ENCODE data around the gene TWF2.
A peak's percentile ranks its signal among the peaks of the same experiment; 100 is the strongest.

The TWF2 gene

DNA sequence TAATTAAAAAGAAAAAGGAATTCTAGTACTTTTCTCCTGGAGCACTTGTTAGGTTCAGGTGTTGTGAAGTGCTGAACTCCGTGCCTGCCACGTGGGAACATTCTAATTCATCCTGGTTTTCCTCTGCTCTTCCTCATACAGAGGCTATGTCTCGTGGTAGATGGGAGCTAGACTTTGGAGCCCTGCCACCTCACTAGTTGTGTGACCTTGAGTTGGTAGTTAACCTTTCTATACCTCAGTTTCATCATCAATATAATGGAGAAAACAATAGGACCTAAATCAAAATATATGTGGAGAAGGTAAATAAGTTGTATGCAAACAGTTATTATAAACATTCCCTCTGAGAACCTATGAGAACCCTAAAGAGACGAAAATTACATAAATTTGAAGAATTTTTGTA lies 30.4 kb downstream of the TWF2 start:
- no peaks in the 10 kb centered on the region for H3K27me3 ChIP-seq (ENCODE audit: insufficient read depth, low read depth)
- H4K20me1 ChIP-seq (ENCODE audit: insufficient read depth), result no peaks in the 10 kb centered on the region
- peaks cover 26% of the 10 kb centered on the region for H3K4me1 ChIP-seq (ENCODE audit: low read depth, poor library complexity, severe bottlenecking)
- H3K4me2 ChIP-seq, result no peak overlapping the region
- no peak overlapping the region for H3K27ac ChIP-seq
- H2AFZ ChIP-seq (ENCODE audit: low read depth), result no peak overlapping the region
- H3K79me2 ChIP-seq (ENCODE audit: insufficient read depth, low read depth), result no peaks in the 10 kb centered on the region
- H3K9ac ChIP-seq, result no peak overlapping the region
- no peak overlapping the region for H3K4me3 ChIP-seq (IDR thresholded peaks at IDR 0.05; ENCODE audit: insufficient read depth, low read depth, low read length)
- TF ChIP-seq CTCF (conservative IDR thresholded peaks at IDR 0.05; ENCODE audit: low read depth, low read length), result no peak
- peaks cover 3% of the 10 kb centered on the region; the same call in 1 of the 2 replicates for H3K36me3 ChIP-seq (ENCODE audit: insufficient read depth)

- no peaks in the 10 kb centered on the region for H4K20me1 ChIP-seq (ENCODE audit: insufficient read depth)
- no peaks in the 10 kb centered on the region for H3K79me2 ChIP-seq (ENCODE audit: insufficient read depth, low read depth)
- no peaks in the 10 kb centered on the region for H3K27me3 ChIP-seq (ENCODE audit: insufficient read depth, low read depth)
- peaks cover 52% of the 10 kb centered on the region for H3K4me1 ChIP-seq (ENCODE audit: low read depth, poor library complexity, severe bottlenecking)
- no peak overlapping the region for H2AFZ ChIP-seq (ENCODE audit: low read depth)
- H3K9ac ChIP-seq, result no peak overlapping the region
- peak overlapping the region; percentile 61; the same call in 1 of the 2 replicates for H3K27ac ChIP-seq
- TF ChIP-seq CTCF (conservative IDR thresholded peaks at IDR 0.05; ENCODE audit: low read depth, low read length), result no peak
- no peak overlapping the region for H3K4me3 ChIP-seq (IDR thresholded peaks at IDR 0.05; ENCODE audit: insufficient read depth, low read depth, low read length)
- H3K4me2 ChIP-seq, result no peak overlapping the region
- peaks cover 3% of the 10 kb centered on the region; the same call in 1 of the 2 replicates for H3K36me3 ChIP-seq (ENCODE audit: insufficient read depth)
Observed at GRCh38 chr3:52205727-52206372, 33.1 kb downstream of the TWF2 start.

DNA sequence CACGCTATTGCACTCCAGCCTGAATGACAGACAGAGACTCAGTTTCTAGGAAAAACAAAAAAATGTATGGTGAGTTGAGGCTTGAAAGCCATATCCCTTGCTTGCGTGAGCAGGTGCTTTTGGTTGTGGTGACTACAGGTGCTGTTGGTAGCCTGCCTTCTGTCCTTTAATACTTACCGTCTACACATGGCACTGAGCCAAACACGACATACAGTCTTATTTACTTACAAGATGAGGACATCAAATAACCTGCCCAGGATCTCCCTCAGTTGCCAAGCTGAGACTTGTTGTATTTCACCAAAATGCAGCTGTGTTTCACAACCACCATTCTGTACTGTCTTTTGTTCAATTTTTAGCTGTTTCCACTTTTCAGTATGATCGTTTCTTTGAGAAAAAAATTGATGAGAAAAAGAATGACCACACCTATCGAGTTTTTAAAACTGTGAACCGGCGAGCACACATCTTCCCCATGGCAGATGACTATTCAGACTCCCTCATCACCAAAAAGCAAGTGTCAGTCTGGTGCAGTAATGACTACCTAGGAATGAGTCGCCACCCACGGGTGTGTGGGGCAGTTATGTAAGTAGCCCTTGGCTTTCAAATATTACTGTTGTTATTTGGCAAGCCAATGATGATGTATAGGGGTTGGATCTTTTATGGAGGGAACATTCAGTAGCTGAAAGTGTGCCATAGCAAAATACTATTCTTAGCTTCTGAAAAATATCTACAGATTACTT lies 34.5 kb downstream of the TWF2 start:
- peaks cover 3% of the 10 kb centered on the region; the same call in 1 of the 2 replicates for H3K36me3 ChIP-seq (ENCODE audit: insufficient read depth)
- no peak overlapping the region for H3K9ac ChIP-seq
- no peak overlapping the region for H3K4me2 ChIP-seq
- peak overlapping the region; percentile 61 for H3K27ac ChIP-seq
- TF ChIP-seq CTCF (conservative IDR thresholded peaks at IDR 0.05; ENCODE audit: low read depth, low read length), result no peak
- H3K27me3 ChIP-seq (ENCODE audit: insufficient read depth, low read depth), result no peaks in the 10 kb centered on the region
- no peaks in the 10 kb centered on the region for H3K79me2 ChIP-seq (ENCODE audit: insufficient read depth, low read depth)
- peaks cover 59% of the 10 kb centered on the region for H3K4me1 ChIP-seq (ENCODE audit: low read depth, poor library complexity, severe bottlenecking)
- no peak overlapping the region for H3K4me3 ChIP-seq (IDR thresholded peaks at IDR 0.05; ENCODE audit: insufficient read depth, low read depth, low read length)
- no peak overlapping the region for H2AFZ ChIP-seq (ENCODE audit: low read depth)
- no peaks in the 10 kb centered on the region for H4K20me1 ChIP-seq (ENCODE audit: insufficient read depth)

- Histone ChIP-seq H3K4me3 (IDR thresholded peaks at IDR 0.05; ENCODE audit: insufficient read depth, low read depth, low read length) (no peak overlapping the region), H3K27ac (peak overlapping the region; percentile 61)
- no peak for TF ChIP-seq CTCF (conservative IDR thresholded peaks at IDR 0.05; ENCODE audit: low read depth, low read length)
Observed at GRCh38 chr3:52203701-52204100, 35.3 kb downstream of the TWF2 start.

More at GRCh38 chr3:52203701-52204100, 35.3 kb downstream of the TWF2 start:
- no peak overlapping the region for H3K9ac ChIP-seq
- H2AFZ ChIP-seq (ENCODE audit: low read depth), result no peak overlapping the region
- H3K79me2 ChIP-seq (ENCODE audit: insufficient read depth, low read depth), result peaks cover 8% of the 10 kb centered on the region; the same call in 1 of the 2 replicates
- no peak overlapping the region; the same call in 1 of the 2 replicates for H3K4me2 ChIP-seq
- H3K27me3 ChIP-seq (ENCODE audit: insufficient read depth, low read depth), result no peaks in the 10 kb centered on the region
- H3K4me1 ChIP-seq (ENCODE audit: low read depth, poor library complexity, severe bottlenecking), result peaks cover 59% of the 10 kb centered on the region
- H4K20me1 ChIP-seq (ENCODE audit: insufficient read depth), result no peaks in the 10 kb centered on the region
- H3K36me3 ChIP-seq (ENCODE audit: insufficient read depth), result peaks cover 3% of the 10 kb centered on the region; the same call in 1 of the 2 replicates

All from KMS-11 (cell line).